WERI-Rb-1 (cell line): Measurements from ENCODE around the gene KLK11.

ENCODE experiments used
- DNase-seq: peaks from one replicate; pipeline ENCODE4 v3.0.0-alpha.2; 2020
- H3K27ac ChIP-seq: fragments of 250-450 bp; sonication (Bioruptor Pico); 2 replicates; pipeline ENCODE4 v1.5.1; 2020; ENCODE audit warnings: mild to moderate bottlenecking, moderate library complexity
- H3K27me3 ChIP-seq: fragments of 250-450 bp; sonication (Bioruptor Pico); 2 replicates; pipeline ENCODE4 v1.5.1; 2021; ENCODE audit warnings: mild to moderate bottlenecking, low read depth, moderate library complexity; ENCODE audit not compliant: insufficient read depth, severe bottlenecking
- H3K36me3 ChIP-seq: fragments of 250-450 bp; sonication (Bioruptor Pico); 2 replicates; pipeline ENCODE4 v1.5.1; 2020; ENCODE audit warnings: mild to moderate bottlenecking, moderate library complexity
- H3K4me3 ChIP-seq: 2 replicates; pipeline ENCODE4 v1.5.1; 2011; ENCODE audit warnings: low read depth, mild to moderate bottlenecking, control low read depth, low read length
- H3K9me3 ChIP-seq: fragments of 250-450 bp; sonication (Bioruptor Pico); 2 replicates; pipeline ENCODE4 v1.5.1; 2021; ENCODE audit warnings: mild to moderate bottlenecking, moderate library complexity; ENCODE audit not compliant: severe bottlenecking
- CTCF ChIP-seq: IDR thresholded peaks from 2 replicates; pipeline ENCODE4 v1.5.1; 2011; ENCODE audit warnings: low read depth, mild to moderate bottlenecking, control low read depth, inconsistent platforms, low read length

The KLK11 gene

DNA sequence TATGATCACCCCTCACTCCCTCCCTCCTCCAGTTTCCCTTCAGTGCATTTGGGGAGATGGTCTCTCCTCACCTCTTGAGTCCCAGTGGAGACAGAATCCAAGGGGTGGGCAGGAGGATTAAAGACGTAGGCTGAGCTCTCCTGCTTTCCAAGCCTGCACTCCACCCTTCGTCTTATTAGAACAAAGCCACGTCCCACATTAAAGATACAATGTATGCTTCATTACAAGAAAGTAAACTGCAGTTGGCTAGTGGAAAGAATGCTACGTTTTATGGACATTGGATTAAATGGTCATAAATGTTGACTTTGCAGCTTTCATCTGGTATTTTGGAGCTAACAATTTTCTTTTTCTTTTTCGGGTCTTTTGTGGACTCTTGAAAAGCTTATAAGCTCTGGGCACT lies 1.5 kb upstream of the KLK11 start:
- no peak overlapping the region for H3K27ac ChIP-seq
- no peaks in the 10 kb centered on the region for H3K9me3 ChIP-seq
- no peak overlapping the region for H3K4me3 ChIP-seq
- peaks cover 74% of the 10 kb centered on the region for H3K27me3 ChIP-seq
- TF ChIP-seq CTCF: no peak
- DNase-seq: no peak
- no peaks in the 10 kb centered on the region for H3K36me3 ChIP-seq

GRCh38 chr19:51027126-51027806 lies 850 bp upstream of the KLK11 start:
- Histone ChIP-seq H3K27ac (no peak overlapping the region), H3K9me3 (no peaks in the 10 kb centered on the region), H3K36me3 (no peaks in the 10 kb centered on the region), H3K4me3 (no peak overlapping the region), H3K27me3 (peaks cover 74% of the 10 kb centered on the region)
- no peak for TF ChIP-seq CTCF
- no peak for DNase-seq

GRCh38 chr19:51025809-51026553 lies 435 bp downstream of the KLK11 start:
- no peak for TF ChIP-seq CTCF
- H3K27me3 ChIP-seq: peaks cover 76% of the 10 kb centered on the region

GRCh38 chr19:51025401-51025800 lies 1.0 kb downstream of the KLK11 start:
- no peak for DNase-seq
- Histone ChIP-seq H3K36me3 (no peaks in the 10 kb centered on the region), H3K4me3 (no peak overlapping the region), H3K27ac (no peak overlapping the region), H3K27me3 (peaks cover 76% of the 10 kb centered on the region), H3K9me3 (no peaks in the 10 kb centered on the region)
- no peak for TF ChIP-seq CTCF

More at GRCh38 chr19:51025809-51026553, 435 bp downstream of the KLK11 start:
- H3K9me3 ChIP-seq: no peaks in the 10 kb centered on the region
- H3K4me3 ChIP-seq: no peak overlapping the region
- no peak for DNase-seq
- H3K27ac ChIP-seq: no peak overlapping the region
- H3K36me3 ChIP-seq: no peaks in the 10 kb centered on the region

DNA sequence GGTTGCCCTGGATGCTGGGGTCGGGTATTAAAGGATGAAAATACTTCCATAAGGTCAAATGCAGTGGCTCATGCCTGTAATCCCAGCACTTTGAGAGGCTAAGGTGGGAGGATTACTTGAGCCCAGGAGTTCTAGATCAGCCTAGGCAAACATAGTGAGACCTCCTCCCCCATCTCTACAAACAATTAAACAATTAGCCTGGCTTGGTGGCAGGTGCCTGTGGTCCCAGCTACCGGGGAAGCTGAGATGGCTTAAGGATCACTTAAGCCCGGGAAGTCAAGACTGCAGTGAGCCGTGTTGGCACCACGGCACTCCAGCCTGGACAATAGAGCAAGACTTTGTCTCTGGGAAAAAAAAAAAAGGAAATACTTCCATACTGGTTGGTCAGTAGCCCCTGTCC lies 1.5 kb downstream of the KLK11 start:
- H3K36me3 ChIP-seq: no peaks in the 10 kb centered on the region
- no peak overlapping the region for H3K4me3 ChIP-seq
- no peak for TF ChIP-seq CTCF
- DNase-seq: peak; percentile 39
- peaks cover 80% of the 10 kb centered on the region for H3K27me3 ChIP-seq
- H3K9me3 ChIP-seq: no peaks in the 10 kb centered on the region
- H3K27ac ChIP-seq: no peak overlapping the region
